Stimulated activated CD4-positive, alpha-beta T cell treated with anti-CD3 and anti-CD28 coated beads, Interleukin-4, amount 100 ng/mL, for 48 hours (primary cell): ENCODE data around the gene HYDIN.

ENCODE experiments used
- DNase-seq, 2 donors: peaks; one replicate each; pipeline ENCODE4 v3.0.0-alpha.2; 2020; ENCODE audit warnings: low read depth in 2 of 2

The HYDIN gene

DNA sequence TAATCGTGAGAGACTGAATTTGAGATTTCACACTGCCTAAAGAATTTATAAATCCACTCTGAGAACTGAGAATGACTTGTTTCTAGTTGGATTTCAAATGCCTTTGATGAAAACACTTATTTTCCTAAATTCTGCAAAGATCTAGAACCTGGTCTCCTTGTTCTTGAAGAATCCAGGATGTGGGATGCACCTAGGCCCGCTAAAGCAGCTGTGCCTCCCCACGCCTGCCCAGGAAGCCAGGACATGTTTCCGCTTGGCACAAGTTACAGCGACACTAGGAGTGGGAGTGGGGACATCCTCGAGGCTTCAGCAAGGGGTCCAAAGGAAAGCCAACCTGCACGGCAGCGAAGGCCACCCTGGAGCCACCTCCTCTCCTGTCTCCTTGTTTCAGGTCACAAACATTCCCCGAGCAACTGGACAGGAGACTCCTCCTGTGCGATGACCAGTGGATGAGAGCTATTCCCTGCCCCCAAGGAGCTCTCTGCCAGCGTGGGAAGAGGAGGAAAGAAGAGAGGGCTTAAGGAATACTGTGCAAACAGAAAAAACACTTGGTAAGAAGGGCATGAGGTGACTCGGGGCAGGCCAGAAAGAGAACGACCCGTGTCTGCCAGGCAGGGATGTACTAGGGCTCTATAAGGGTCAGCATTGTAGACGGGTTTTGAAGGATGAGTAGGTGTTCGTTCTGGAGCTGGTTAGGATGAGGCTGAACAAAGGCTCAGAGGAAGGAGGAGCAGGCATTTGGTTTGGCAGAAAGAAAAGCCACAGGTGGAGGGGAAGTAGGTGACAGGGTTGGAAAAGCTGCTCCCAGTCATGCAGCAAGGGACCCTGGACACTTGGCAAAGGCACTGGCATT is 440.7 kb downstream of the HYDIN start:
- DNase-seq, result no peak

DNA sequence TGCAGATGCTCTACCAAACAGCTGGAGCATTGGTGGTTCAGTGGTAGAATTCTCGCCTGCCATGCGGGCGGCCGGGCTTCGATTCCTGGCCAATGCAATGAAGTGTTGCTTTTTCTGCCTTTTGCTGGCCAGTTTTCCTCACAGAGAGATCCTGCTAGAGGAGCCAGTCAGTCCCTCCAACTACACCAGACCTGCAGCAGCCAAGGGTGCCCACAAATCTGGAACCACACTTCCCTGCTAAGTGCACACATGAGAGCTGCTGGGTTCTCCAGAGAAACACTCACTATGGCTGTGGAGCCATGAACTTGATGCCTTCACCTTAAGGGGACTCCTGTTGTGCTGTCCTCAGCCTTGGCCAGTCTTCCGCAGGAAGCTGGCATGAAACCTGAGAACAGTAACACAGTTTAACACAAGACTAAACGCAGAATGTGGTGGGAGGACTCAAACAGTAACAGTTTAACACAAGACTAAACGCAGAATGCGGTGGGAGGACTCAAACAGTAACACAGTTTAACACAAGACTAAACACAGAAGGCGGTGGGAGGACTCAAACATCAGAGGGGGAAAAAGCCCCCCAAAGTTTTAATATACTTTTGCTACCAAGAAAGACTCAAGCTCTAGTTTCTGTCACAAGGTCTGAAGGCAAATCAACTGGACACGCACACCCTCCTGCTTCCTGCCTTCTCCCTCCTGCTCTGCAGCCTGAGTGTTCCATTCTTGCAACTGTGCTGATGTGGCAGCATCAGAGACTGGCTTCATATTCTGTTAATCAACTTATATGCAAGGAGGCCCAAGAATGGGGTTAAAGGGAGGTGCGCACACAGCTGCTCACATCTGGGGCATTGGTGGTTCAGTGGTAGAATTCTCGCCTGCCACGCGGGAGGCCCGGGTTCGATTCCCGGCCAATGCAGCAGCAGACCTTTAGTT is 441.6 kb downstream of the HYDIN start:
- DNase-seq, result no peak

DNA sequence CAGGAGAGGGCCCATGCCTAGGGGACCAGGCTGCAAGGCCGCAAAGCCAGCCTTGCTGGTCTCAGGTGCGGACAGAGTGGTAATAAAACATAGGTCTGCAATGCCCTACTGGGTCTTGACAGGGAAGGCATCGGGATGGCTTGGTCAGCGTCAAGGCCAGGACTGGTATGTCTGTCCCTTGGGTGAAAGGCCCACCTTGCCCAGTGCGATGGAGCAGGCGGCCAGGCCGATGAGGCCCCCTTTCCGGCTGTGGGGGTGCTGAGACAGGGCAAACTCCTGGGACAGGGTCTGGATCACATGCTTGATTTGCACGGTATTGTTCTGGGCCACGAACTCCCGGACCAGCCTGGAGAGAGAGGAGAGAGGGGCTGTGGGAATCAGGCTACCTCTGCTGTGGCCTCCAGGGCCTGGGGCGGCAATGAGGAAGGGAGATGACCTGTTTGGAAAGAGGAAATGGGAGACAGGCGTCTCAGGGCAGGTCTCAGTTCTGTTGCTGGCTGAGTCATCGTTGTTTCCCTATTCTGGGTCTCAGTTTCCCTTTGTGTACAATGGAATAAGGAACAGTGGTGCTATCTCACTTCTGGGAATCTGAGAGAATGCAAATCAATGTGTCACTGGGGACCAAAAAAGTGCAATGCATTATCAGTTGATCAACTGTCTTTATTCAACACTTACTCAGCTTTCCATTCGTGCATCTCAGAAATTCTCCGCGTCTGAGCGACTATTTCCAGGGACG is 444.3 kb downstream of the HYDIN start:
- DNase-seq, result no peak

DNA sequence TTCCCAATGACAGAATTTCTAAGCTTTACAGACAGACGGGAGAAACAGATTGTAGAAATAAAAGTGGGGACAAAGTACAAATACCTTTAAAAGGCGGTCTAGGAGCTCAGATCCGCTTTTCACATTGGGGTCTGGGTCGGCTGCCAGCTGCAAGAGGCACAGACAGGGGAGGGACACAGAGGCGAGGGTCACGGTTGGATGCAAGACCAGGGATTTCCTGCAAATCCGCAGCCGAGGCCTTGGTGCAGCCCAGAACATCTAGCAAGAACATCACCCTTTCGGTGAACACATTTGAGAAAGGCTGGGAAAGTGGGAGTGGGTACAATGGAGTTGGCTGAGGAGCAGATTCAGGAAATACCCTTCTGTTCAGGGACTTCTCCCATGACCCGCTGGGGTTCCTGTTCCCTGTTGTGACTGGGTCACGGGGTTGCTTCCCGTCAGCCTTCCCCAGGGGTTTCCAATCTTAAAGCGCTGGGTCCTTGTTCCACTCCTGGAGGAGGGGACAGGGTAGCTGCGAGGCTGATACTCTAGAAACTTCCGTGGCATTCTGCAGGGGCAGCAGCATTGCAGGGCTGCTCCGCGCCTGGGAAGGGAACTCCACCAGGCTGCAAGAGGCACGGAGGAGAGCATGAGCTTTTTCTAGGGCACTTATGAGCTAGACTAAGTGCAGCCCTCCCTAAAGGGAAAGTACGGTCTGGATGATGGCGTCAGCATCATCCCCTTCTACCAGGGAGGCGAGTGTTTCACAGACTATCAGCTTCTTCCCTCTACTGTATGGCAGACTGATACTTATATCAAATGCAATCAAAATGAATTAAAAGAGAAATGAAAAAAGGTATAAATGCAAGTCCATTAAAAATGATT is 445.6 kb downstream of the HYDIN start:
- no peak for DNase-seq

DNA sequence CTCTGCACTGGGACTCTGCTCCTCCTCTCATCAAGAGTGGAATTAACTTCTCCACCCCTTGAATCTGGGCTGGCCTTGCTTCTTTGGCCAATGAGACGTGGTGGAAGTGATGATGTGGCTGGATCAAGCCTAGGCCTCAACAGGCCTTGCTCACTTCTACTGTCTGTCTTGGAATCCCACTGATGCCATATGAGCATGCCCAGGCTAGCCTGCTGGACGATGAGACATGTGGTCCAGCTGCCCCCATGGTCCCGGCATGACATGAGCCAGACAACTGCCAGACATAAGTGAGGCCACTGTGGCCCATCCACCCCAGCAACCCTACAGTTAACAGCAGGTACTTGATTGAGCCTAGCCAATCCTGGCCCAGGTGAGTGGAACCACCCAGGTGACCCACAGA is 448.3 kb downstream of the HYDIN start:
- DNase-seq, result no peak

DNA sequence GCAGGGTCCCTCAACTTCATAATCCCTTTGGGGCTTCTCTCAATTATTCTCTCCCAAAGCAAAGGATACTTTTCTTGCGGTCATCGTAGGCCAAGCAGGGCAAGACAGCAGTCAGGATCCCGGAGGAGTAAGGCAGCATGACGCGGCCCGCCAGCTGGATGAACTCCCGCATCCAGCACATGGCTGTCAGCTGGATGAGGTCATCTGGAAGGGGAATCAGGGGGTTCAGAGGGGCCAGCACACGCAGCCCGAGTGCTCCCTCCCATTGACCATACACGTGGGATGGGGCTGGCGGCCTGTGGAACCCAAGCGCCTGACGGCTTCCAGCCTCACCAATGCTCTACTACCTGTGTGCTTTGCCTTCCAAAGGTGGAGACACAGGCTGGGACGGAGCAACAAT is 448.7 kb downstream of the HYDIN start:
- no peak for DNase-seq

DNA sequence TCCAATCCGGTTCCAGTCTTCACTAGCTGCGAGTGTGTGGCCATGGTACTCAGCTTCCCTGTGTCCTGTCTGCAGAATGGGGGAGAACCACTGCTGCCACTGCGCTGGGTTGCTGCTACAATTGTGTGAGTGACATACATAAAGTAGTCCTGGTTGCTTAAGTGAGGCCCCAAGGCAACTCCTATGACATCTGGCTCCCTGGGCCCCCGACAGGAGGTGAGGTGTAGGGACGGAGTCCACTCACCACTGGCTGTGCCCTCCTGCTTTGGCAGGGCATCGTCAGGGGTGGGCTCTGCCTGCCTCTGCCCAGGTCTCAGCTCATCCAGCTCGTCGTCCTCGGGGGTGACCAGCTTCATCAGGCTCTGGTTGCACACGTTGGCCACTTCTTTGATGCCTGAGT is 450.0 kb downstream of the HYDIN start:
- no peak for DNase-seq

DNA sequence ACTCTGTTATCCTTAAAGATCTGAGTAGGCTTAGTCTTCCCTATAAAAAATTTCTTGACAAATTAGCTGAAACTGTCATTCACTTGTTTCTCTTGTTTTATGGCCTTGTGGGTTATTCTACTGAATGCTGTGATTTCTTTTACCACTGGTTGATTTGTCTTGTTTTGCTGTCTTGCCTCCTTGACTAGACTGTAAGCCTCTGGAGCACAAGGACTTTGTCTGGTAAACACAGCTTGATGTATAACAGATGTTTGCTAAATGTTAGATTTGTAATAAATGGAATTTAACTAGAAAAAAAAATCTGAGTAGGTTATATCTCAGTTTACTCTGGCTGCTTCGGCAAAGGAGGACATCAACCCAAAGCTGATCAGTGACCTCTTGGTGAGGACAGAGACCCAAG is 451.2 kb downstream of the HYDIN start:
- DNase-seq, result no peak

DNA sequence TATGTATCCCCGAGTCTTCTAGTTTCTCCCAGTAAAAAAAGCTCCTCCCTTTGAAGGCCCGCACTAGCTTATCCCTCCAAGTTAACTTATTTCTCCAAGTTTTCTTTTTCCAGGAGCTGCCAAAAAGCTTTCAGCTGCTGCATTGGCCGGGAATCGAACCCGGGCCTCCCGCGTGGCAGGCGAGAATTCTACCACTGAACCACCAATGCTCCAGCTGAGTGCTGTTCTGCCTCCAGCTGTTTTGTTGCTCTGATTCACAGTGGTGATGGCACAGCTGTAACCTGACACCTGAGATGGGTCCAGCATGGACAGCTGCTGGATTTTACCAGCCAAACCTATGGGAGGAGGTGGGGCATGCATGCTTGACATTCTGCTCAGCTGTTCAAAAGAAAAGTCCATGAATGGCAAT is 451.6 kb downstream of the HYDIN start:
- no peak for DNase-seq

DNA sequence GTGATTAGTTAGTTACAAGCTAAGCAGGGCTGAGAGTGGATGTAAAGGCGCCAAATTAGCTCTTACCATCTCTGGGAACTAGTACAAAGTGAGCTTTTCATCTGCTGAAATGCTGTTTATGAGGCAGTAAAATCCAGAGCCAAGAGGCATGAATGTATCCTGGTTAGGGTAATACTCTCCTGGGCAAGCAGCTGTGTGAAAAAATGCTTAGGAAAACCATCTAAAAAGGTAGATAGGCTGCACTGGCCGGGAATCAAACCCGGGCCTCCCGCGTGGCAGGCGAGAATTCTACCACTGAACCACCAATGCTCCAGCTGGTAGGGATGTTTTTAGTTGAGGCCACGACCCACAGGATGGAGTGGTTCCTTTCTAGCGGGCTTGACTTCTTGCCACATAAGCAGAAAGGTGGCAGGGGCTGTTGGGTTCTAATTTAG is 452.5 kb downstream of the HYDIN start:
- no peak for DNase-seq

DNA sequence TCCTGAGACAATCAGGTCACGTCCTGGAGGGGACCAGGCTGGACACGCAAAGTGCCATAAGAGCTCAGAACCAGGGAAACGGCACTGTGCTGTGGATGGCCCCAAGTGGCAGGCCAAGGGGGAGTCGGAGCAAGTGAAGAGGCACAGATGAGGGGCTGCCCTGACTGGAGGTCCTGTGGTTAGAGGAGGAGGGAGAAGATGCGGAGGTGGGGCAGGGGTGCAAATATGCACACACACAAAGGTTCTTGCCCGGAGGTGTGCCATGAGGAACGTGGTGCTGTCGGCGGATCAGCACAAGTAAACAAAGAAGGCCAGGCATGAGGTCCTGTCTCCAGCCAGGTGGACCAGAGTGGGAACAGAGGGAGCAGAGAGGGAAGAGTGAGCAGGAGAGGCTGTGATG is 453.0 kb downstream of the HYDIN start:
- DNase-seq, result no peak

DNA sequence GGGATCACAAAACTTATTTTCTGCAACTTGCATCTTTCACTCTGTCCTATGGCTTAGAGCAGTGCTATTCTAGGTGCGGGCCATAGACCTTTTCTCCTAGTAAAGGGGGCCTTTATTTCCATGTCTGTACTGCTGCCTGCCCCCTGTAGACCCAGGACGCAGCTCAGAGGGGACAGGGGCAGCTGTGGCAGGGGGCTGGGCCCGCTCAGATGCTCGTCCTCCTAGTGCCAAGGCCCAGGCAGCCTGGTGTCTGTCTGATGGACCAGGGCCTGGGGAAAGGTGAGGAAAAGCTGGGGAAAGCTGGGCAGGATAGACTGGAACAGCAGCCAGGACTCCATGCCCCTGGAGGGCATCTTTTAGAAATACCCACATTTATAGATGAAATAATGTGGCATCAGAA is 455.1 kb downstream of the HYDIN start:
- DNase-seq, result no peak

DNA sequence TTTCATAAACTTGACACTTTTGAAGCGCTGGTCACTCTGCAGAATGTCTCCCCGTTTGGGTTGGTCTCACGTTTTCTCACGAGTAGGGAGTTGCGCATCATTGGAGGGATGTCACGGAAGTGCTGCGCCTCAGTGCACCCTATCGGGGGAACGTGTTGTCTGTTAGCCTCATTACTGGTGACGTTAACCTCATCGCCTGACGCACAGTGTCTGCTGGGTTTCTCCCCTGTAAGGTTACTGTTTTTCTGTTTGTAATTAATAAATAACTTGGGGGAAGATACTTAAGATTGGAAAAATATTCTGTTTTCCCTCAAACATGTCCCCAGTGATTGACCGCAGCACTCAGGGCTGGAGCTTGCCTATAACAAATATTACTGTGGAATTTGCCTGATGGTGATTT is 456.3 kb downstream of the HYDIN start:
- DNase-seq, result no peak

DNA sequence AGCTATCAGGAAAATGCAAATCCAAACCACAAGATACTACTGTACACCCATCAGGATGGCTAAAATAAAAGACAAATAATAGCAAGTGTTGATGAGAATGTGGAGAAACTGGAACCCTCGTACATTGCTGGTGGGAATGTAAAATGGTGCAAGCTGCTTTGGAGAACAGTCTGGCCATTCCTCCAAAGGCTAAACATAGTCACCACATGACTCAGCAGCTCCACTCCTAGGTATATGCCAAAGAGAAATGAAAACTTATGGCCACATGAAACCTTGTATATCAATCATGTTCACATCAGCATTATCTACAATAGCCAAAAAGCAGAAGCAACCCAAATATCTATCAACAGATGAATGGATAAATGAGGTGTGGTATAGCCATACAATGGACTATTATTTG is 458.0 kb downstream of the HYDIN start:
- no peak for DNase-seq

DNA sequence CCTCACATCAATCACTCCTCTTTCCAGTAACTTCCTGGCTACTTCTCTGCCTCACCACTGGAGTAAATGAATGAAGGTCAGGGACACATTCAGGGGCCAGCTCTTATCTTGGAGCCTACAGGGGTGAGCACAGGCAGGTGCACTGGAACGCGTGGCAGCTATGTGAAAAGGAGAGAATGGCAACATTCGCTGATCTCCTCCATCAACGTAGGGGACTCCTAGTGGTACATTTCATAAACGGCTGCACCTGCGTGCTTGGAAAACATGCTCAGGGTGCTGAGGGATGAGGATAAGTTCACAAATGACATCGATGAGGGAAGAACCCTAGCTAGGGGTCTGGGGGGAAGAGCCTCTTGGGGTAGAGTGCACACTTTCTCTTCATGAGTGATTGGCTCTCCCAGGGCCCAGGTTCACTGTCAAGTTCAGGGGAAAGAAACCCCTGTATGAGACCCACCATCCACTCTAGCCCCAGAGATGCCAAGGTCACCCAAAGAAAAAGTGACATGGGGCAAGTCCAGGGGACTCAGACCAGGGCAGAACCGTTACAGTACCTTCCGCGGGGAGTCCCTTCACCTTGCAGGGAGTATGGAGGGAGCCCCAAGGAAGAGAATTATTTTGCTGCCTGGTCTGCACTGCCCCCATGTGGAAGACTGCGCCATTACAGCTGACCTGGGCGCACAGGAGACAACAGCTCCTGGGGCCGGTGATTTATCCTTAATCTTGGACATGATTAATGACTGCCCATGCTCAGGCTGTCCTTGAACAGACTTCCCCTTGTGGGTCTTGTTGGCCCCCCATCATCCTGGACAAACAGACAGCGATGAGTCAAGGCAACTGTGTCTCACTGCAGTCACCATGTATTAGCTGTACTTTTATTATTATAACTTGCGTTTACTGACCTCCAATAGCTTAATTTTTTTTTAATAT is 459.6 kb downstream of the HYDIN start:
- DNase-seq, result peak; percentile 44 to 59

DNA sequence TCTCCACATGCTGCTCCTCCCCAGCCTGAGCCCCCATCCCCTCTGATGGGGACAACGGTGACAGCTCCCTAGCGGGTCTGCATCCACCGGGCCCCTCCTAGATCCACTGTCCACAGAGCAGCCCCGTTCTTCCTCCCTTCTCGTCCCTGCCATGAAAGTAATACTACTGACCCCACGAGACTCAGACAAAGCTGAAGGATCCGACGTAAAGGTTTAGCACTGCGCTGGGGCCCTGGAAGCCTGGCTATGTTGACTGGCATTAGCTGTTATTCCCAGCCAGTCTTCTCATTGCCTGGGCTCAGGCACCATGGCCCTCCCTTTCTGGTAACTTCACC is 460.3 kb downstream of the HYDIN start:
- no peak for DNase-seq

DNA sequence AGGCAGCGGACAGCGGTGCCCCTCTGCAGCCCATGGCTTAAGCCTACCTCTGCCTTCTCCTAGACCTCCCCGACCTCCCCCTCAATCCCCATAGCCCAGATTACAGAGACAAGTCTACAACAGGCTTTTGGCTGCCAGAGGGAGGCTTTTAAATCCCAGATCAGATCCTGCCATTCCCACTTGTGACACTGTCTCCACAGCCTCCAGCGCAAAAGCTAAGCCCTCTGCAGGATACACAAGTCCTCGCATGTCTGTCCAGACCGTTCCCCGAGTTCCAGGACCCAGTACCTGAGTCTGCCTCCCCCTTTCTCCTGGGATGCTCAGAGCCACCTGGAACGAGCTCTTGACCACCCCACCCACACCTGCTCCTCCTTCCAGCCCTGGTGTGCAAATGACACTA is 460.8 kb downstream of the HYDIN start:
- DNase-seq, result no peak

DNA sequence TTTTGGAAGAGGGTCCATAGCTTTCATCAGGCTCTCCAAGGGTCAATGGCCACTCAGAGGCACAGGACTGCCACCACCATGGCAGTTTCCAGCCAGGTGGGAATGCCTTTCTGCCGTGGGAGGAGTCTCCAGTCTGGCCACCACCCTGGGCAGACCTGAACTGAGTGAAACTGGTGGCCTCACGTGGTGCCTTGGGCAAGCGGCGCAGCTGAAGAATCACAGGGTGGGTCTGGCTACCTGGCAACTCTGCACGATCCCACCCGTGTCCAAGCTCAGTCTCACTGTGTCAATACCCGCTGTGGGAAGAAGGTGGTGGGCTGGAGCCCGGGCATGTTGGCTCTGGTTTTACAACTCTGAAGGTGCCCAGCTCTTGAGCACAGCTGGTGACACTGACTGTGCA is 461.4 kb downstream of the HYDIN start:
- DNase-seq, result no peak

DNA sequence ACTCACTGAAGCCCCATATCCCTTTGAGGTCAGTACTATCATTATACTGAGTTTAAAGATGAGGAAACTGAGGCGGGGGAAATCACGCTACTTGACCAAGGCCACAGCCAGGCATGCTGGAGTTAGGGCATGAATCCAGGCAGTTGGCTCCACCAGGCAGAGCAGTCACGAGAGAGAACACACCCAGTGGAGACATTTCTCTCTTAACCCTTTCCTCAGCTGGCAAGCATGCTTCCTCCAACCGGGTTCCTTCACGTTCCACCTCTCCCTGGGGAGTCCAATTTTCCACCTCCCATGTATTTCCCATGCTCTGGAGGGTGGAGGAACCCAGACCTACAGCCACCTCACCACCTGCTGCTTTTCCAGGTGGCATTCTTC is 462.3 kb downstream of the HYDIN start:
- no peak for DNase-seq
